ENCODE measurements around the gene TNNI3.
"Not testable (repeated sequence)": the region's sequence is repeated elsewhere in the genome, so short reads cannot be mapped to it uniquely, and the experiment has no call there.

Gene TNNI3

DNA sequence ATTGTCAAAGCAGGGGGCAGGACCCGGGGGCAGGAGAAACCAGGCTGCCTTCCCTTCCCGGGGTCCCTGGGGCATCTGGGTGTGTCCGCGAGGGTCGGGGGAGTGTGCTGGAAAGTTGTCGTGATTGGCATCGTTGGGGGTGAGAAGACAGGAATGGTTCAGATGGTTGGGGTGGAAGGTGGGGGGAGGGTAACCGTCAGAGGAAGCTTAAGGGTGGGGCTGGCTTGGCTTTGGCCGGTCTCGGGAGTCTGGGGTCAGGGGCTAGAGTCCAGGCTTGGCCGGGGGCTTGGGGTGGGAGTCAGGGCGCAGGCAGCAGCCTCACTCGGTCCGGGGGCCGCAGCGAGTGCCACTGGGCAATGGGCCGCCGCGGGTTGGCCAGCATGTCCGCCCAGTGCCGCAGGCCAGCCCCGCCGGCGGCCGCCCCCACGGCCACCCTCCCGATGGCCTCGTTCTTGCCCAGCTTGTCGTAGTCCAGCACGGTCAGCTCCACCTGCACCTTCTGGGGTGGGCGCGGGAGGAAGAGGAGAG lies 15.7 kb upstream of the TNNI3 start:
- no peak for DNase-seq (ENCODE audit: low spot score)

DNA sequence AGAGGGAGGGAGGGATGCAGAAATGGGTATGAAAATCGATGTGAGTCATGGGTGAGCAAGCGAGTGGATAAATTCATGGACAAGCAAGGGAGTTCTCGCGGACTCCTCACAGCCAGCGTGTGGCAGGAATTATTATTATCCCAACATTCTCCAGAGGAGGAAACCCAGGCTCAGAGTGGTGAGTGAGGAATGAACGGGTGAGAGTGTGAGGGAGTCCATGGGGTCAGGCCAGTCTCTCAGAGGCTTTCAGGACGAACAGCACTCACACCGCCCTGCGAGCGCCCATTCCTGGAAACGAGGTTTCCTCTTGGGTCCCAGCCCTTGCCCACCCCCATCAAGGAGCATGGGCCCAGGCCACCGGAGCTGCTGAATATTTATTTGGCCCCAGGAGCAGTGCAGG lies 15.2 kb upstream of the TNNI3 start:
- peak; percentile 76 for DNase-seq (ENCODE audit: low spot score)

DNA sequence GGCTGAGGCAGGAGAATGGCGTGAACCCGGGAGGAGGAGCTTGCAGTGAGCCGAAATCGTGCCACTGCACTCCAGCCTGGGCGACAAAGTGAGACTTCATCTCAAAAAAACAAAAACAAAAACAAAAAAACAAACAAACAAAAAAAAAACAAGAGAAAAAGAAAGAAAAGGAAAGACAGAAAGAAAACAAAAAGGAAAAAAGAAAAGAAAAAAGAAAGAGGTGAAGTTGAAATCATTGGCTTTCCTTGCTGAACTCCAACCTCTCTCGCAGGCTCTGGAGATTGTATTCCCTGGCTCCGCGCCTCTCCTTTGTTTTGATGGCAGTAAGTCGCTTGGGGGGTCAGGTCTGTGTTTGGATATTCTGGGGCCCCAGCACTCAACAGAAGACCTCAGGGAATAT lies 14.8 kb upstream of the TNNI3 start:
- DNase-seq (ENCODE audit: low spot score) = not testable (repeated sequence)

DNA sequence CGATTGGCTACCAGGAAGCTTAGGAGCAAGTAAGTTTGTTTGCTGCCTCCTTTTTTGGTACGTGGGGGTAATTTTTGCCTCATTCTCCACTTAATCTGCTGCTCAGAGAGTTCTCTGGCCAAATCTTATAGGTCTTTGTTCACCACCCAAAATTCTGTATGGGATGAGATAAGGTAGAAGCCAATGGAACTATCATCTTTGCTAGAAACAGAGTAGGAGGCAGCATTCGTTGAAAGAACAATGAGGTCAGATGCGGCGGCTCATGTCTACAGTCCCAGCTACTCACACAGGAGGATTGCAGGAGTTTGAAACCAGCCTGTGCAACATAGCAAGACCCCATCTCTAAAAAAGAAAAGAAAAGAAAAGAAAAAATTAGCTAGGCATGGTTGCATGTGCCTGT lies 13.9 kb upstream of the TNNI3 start:
- no peak for DNase-seq (ENCODE audit: low spot score)

DNA sequence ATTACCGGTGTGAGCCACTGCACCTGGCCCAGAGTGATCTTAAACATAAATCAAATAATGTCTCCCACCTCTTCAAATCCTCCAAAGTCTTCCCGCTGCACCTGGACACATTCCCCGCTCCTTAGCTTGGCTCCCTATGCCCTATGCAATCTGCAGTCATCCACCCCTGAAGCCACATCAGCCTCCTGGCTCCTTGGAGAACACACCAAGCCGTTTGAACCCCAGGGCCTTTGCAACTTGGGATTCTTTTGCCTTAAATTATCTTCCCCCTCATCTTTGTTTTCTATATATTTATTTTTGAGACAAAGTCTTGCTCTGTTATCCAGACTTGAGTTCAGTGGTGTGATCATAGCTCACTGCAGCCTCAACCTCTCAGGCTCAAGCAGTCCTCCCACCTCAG lies 11.6 kb upstream of the TNNI3 start:
- no peak for DNase-seq (ENCODE audit: low spot score)

DNA sequence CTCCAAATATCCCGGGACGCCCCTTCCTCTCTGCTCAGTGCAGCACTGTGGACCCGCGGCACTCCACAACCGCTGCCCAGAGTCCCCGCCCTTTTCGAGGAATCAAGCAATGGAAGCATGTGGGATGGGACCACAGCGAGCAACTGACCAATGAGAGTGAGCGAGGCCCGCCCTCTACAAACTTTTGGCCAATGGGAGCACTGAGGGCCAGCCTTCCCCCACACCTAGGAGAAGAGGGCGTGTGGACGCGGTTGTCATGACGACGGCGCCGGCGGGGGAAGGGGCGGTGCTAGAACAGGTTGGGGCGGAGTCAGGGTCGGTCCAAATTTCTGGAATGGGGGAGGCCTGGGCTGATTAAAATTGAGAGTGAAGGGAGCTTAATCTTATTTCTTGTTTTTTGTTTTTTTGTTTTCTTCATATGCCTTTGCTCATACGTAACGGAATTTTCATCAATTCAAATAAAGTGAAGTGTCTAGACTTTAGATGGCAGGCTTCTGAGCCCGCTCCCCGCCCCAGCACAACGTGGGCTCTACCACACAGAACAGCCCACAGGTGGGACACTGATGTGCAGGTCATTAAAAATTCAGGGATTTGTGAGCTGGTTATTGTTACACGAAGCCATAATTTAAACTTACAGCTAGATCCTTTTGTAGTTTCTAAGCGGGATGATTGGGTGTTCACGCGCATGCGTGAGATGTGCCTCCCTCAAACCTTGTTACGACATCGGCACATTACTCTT lies 9.2 kb upstream of the TNNI3 start, which contains the start of gene DNAAF3:
Gene DNAAF3 (minus strand): TSS at position 84 of the 739 bp plus-strand sequence. CDS start 200 bp downstream, outside the sequence.
- peak; percentile 100 for DNase-seq (ENCODE audit: low spot score)

DNA sequence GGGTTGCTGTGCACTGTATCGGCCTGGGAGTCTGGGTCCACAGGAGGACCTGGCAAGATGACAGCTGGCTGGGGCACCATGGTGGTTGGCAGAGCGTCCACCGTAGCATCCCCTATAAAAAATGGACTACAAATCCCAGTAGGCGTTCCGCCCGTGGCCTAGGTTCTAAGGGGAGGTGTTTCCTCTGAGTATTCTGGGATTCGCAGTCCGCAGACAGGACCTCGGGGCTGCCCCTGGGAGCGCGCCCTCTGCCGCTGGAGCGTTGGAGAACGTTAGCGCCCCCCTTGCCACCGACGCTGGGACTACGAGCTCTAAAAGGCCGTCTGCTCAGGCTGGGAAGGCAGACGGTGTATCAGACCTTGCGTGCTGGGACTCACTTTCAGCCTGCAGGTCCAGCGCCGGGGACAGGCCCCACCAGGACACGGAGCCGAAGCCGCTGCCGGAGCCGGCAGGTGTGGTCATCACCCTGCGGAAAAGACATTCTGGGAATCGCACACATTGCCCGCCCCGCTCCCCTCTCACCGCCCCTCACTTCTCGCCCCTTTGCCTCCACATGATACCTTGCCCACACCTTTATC lies 8.5 kb upstream of the TNNI3 start:
- DNase-seq (ENCODE audit: low spot score) = peak; percentile 69

DNA sequence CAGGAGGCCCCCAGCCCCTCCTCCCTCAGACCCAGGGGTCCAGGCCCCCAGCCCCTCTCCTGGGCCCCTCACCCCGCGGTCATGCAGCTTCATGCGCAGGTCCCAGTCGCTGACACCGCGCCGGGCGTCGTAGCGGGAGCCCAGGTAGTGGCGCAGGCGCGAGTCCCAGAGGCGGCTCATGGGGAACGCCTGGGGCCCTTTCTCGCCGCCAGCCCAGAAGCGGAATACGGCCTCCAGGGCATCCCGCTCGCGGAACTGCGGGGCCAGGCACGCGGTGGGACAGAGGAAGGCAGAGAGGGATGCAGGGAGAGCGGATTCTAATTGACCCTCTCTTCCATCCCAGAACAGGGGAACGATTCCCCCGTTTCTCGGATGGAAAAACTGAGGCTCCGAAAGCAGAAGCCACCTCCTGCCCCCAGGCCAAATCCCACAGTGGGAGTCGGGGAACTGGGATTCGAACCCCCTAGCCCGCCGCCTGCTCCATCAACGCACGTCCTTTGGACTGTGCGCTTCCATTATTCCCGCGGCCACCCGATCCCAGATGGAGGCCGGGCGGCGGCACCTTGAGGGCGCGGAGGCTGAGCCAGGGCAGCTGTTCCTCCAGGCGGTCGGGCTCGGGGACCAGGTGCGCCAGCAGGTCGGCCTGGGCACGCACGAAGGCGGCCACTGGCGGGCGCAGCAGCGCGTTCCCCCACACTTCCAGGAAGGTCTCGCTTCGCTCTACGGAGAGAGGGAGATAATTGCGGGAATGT lies 4.2 kb upstream of the TNNI3 start:
- no peak for DNase-seq (ENCODE audit: low spot score)

DNA sequence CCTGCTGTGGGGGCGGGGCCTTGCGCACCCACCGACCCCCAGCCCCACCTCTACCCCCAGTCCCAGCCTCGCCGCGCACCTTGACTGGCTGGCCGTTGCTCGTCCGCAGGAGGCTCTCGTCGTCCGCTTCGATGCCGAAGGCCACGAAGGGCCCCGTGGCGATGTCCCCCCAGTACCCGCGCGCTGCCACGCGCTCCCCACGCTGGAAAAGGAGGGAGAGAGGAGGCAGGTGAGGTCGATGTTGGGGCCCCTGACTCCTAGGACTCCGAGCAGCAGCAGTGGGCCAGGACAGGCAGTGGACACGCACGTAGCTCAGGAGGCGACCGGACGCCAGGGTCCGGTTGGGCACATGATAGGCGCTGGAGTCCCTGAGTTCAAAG lies 3.4 kb upstream of the TNNI3 start:
- DNase-seq (ENCODE audit: low spot score) = no peak

DNA sequence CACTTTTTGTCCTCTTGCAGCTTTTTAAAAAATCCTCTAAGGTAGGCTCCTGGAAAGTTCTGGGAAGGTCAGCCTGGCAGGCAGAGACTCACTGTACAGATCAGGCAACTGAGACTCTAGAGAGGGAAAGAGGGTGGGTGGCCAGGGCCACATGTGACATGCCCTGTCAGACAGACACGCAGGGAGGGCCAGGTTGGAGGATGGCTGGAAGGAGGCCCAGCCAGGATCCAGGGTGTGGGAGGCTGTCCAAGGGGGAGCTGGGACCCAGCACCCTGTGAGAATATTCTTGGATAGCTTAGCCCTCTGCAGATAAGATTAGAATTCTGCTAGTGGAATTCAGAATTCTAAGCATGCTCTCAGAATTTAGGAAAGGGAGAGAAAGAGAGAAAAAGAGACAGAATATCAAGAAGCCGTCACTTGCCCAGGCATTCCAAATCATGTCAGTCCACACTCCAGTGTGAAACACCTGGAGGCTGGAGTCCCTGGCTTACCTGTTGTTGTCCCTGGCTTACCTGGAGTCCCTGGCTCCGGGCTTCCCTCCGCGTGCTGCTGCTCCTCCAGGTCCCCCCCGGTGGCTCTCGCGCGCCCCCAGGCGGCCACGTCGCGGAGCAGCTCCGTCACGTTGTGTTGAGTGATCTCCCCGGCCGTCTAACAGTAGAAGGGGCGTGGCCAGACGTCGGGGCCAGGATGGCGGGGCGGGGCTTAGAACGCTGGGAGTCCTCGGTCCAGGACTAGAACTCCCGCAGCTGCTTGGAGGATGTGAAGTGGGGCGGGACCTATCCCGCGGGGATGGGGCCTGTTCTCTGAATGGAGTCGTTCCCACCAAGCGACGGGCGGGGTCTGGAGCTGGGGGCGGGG lies 2.8 kb upstream of the TNNI3 start:
- DNase-seq (ENCODE audit: low spot score) = peak; percentile 96

DNA sequence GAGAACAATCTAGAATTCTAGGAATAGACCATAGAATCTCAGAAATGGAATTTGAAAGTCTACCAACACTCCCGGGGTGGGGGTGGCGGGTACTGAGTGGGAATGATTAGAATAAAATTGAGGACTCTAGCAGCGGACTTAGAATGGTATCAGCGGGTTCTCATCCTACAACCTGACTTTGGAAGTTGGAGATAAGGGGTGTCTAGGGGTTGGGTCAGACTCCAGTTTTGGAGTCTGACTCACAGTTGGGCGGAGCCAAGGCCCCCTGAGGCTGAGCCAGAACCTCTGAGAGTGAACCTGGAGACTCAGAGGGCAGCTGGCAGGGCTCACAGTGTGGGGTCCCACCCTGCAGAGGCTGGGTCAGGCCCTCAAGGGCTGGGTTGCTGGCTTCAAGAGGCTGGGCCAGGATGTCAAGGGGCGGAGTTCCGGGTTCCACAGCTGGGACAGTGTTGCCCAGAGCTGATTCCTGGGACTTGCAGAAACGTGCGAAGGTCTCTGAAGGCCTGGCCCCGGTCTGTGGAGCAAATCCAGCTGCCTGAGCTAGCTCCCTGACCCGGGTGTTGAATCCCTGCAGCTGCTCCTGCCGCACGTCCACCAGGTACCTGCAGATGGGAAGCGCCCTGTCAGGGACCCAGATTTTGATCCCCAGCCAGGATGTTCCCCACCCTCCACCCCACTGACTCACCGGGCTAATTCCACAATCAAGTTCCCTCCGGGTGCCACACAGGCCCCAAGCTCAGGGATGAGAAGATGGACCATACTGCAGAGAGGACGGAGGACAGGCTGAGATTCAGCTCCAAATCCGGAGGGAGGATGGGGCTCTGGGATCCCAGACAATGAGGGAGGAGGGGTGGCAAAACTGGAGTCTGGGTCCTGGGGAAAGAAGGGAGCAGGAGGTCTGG lies 1.6 kb upstream of the TNNI3 start:
- DNase-seq (ENCODE audit: low spot score) = peak; percentile 45

DNA sequence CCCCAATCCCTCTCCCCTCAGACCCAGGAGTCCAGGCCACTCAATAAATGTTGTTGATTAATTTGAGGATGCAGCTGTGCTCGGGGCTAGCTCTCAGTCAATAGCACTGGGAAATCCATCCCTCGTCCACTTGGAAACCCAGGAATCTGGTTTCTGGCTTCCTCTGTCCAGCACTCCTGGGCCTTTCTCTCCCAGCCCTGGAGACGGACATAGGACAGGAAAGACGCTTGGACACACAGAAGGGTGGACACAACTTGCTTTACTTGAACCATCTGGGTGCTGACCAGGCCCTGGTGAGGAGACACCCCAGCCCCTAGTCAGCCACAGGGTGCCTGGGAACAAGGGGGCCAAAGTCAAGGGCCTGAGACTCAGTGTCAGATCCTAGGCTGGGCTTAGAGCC lies 891 bp upstream of the TNNI3 start:
- DNase-seq (ENCODE audit: low spot score) = no peak

DNA sequence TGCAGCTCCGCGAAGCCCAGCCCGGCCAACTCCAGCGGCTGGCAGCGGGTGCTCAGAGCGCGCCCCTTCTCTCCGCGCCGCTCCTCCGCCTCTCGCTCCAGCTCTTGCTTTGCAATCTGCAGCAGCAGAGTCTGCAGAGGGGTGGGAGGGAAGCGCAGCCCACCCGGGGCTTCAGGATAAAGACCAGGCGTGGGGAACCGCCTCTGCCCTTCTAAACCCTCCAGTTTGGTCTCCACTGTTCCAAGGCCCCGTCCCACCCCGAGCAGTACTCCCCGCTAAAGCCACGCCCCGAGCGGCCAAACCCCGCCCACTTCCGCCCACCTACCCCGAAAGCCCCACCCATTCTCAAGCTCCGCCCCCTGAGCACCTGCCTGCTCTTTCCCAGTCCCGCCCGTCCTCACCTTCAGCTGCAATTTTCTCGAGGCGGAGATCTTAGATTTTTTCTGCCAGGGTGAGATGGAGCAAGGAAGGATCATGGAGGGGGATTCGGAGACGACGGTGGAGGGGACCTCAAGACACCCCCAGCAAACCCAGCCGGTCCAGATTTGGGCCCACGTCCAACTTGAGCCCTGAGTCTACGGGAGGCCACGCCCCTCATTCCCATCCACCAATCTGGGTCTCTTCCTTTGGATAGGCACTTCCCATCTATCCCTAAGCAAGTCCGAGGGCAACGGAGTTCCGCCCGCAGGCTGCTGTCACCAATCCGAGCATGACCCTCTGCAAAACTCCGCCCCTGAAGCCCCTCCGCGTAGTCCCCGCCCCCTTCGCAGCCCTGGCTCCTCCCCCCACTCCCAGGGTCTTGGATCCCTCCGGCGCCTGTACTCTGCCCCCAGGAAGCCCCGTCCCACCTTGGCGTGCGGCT lies 1.1 kb downstream of the TNNI3 start:
- DNase-seq (ENCODE audit: low spot score) = peak; percentile 68

DNA sequence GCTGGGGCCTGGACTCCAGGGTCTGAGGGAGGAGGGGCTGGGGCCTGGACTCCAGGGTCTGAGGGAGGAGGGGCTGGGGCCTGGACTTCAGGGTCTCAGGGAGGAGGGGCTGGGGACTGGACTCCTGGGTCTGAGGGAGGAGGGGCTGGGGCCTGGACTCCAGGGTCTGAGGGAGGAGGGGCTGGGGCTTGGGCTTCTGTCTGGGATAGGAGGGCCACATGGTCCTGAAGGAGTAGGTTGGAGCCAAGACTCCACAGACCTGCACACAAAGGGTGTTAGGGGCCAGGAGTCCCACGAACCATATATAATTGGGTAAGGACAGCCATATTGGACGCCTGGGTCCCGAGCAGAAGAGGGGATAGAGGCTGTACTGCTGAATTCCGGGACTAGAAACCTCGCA lies 1.7 kb downstream of the TNNI3 start:
- DNase-seq (ENCODE audit: low spot score) = not testable (repeated sequence)

DNA sequence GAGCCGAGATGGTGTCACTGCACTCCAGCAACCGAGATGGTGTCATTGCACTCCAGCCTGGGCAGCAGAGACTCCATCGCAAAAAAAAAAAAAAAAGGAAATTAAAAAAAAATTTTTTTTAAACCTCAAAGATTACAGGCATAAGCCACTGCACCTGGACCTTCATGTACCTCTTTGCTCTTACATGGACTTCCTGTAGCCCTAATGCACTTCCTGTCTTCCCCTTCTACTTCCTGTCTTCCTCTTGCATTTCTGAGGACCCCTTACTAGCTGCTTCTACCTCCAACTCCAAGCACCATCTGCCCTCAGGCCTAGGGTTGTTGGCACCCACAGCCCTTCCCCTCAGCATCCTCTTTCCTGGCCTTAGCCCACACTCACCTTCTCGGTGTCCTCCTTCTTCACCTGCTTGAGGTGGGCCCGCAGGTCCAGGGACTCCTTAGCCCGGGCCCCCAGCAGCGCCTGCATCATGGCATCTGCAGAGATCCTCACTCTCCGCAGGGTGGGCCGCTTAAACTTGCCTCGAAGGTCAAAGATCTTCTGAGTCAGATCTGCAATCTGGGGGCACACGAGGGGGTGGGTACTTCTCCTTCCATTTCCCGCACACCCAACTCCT lies 3.8 kb downstream of the TNNI3 start:
- no peak for DNase-seq (ENCODE audit: low spot score)

DNA sequence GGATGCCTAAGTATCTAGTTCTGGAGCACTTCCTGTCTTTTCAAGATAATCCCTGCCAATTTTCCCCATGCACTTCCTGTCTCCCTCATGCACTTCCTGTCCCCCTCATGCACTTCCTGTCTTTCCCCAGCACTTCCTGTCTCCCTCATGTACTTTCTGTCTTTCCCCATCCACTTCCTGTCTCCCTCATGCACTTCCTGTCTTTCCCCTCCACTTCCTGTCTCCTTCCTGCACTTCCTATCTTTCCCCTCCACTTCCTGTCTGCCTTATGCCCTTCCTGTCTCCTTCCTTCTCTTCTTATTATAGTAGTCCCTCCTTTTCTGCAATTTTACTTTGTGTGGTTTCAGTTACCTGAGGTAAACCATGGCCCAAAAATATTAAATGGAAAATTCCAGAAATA lies 5.5 kb downstream of the TNNI3 start:
- DNase-seq (ENCODE audit: low spot score) = no peak

DNA sequence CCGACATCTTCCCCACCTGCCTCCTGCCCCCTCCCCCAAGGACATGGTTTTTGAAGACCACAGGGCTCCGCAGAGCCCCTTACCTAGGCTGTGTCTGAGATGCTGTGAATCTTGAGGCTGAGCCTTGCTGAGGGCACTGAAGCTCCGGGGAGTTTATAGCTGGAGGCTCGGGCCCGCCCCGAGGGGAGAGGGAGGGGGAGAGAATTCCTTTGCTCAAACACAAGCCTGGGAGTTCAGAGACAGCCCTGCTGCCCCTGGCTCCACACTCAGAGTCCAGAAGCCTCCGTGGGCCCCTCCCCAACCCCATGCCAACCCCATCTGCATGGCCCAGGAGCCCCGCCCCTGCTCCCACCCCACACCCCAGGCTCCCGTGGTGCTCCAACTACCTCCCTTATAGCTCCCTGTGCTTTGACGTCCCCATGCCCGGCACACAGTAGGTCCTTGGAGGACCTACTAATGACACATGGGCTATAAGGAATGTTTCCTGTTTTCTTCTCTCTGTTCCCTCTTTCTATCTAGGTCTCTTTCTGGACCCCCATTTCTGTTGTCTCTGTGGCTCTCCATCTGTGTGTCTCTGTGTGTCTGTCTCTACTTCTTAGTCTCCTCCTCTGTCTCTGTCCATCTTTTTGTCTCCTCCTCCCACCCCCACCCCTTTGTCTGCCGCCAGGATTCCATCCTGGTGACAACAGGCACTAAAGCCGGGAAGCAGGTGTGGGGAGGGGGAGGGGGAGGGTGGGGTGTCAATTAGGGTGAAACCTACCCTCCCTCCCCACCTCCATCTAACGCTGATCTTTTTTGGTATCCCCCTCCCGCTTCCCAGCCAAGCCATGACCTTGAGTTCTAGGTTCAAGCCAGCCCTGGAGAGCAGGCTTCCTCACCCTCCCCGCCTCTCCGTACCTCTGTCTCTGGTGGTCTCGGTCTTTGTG lies 8.2 kb downstream of the TNNI3 start, which contains the start of gene TNNT1:
Gene TNNT1 (minus strand): TSS at position 129 of the 926 bp plus-strand sequence. CDS start 2,049 bp downstream, outside the sequence.
- DNase-seq (ENCODE audit: low spot score) = no peak

DNA sequence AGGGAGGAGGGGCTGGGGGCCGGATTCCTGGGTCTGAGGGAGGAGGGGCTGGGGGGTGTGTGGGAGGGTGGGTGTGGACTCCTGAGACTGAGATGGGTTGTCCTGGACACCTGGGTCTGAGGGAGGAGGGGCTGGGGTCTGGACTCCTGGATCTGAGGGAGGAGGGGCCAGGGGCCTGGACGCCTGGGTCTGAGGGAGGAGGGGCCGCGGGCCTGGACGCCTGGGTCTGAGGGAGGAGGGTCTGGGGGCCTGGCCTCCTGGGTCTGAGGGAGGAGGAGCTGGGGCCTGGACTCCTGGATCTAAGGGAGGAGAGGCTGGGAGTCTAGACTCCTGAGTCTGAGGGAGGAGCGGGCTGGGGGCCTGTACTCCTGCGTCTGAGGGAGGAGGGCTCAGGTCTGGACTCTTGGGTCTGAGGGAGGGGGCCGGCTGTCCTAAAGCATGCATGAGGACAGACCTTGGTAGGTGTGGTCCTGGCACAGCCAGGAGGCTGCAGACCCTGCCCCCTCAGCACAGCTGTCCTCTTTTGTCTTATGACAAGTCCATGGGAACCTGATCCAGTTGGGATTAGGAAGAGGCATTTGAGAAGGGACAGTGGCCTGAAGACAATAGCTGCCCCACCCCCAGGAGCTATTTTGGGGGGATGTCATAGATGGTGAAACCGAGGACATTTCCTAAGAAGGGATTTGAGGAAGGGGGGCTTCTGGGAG lies 9.8 kb downstream of the TNNI3 start:
- DNase-seq (ENCODE audit: low spot score) = no peak

All from AG08395 (cell line).